SK-MEL-5 (cell line): ENCODE results near the gene HSFX1. TPM values are rescaled to one million over a fixed set of nuclear protein-coding genes. Genes with fewer than 3 reads are reported as not detected.

ENCODE experiments used
- DNase-seq: peaks from one replicate; pipeline ENCODE4 v3.0.0-alpha.2; 2016; ENCODE audit warnings: low read depth, low spot score
- in situ Hi-C: cut with HindIII; loops from 2 replicates; pipeline ENCODE4 v1.10.0; 2016; ENCODE audit warnings: low sequenced_read_pairs, high pct_unique_total_duplicates, low pct_unique_long_range_greater_than_20kb
- small RNA-seq, 2 experiments: library from RNA; depleted of rRNA; stranded (forward); fragments of <200 nt; gene quantifications; one replicate each; pipeline ENCODE3, GENCODE V24; 2014
- total RNA-seq: library from RNA; depleted of rRNA; stranded (reverse); fragments of >200 nt; shearing (Covaris generic); gene quantifications from 2 replicates; pipeline ENCODE4 v1.2.3, GENCODE V29; 2014; rRNA removed

The HSFX1 gene
- total RNA-seq, 1 experiment from 2014 or later = 0.74 TPM

DNA sequence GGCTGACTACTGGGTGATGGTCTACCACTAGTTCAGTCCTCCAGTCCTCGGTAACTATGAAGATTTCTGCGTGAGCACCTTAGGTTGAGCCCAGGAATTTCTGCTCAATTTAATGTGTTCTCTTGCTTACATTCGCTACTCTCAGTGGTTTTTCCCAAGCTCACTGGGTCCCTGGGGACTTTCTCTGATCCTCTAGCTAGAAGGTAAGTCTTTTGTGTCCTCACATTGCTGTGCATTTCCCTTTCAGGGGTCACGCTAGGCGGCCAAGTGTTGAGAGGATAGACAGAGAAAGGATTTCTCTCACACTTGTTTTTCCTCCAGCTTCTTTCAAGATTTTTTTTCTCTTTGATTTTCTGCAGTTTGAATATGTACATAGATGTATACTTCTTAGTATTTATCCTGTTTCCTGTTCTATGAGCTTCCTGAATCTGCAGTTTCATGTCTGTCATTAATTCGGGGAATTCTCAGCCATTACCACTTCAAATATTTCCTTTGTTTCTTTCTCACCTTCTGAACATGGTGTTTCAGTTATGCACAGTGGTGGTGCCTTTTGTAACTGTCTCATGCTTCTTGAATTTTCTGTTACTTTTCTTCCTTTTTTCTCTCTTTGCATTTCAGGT is 25.3 kb downstream of the HSFX1 start:
- DNase-seq = no peak
- in situ Hi-C loops = no loop called here

DNA sequence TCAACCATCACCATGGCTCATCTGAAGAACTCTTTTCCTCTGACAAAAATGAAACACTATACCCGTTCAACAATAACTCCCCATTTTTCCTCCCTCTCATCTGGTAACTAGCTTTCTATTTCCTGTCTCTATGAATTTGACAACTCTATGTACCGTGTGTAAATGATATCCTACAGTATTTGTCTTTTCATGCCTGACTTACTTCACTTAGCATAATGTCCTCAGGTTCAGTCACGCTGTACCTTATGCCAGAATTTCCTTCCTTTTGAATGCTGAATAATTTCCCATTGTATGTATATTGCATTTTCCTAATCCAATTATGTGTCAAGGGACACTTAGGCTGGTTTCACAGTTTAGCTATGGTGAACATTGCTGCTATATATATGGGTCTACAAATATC is 26.1 kb downstream of the HSFX1 start:
- no peak for DNase-seq
- in situ Hi-C loops = no loop called here

DNA sequence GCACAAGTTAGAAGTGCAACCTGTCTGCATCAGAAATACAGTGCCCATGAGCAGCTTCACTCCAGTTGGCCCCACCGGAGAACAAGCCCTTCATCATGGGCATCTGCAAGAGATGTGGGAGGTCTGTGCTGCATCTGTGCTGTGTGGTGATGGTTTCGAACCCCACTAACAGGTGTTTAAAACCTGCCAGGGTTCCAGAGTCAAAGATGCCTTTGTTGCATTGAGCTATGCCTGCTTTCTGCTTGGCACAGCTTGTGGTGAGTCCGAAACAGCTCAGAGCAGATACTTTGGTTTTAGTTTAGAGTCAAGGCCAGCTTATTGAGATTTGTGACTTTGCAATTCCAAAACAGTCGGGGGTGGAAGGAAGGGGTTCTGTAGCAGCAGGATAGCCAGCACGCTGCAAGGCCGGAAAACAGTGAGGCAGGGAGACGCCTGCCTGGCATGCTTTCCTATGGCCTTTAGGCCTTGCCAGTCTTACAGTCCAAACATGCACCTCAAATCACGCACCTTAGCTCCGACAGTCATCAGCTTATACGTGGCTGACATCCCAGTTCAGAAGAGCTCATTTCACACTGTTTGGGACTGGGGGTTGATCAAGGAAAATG is 29.7 kb downstream of the HSFX1 start:
- in situ Hi-C loops = no loop called here
- DNase-seq = no peak

DNA sequence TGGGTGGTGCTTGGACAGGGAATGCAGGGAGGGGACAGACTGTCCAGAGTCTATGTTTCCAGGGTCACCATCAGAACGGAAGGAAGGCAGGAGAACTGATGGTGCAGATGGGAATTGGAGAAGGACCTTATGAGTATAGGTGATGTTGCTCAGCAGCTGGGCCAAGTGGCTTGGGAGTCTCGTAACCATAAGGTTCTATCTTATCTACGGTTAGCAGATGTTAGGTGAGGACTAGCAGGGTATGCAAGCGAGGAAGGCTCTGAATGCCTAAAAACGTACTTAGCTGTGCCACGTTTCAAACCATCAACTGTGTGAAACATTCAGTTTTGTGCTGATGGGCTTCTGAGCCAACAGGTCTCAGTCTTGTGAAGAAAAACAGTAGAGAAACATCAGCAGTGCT is 30.2 kb downstream of the HSFX1 start:
- in situ Hi-C loops = no loop called here

DNA sequence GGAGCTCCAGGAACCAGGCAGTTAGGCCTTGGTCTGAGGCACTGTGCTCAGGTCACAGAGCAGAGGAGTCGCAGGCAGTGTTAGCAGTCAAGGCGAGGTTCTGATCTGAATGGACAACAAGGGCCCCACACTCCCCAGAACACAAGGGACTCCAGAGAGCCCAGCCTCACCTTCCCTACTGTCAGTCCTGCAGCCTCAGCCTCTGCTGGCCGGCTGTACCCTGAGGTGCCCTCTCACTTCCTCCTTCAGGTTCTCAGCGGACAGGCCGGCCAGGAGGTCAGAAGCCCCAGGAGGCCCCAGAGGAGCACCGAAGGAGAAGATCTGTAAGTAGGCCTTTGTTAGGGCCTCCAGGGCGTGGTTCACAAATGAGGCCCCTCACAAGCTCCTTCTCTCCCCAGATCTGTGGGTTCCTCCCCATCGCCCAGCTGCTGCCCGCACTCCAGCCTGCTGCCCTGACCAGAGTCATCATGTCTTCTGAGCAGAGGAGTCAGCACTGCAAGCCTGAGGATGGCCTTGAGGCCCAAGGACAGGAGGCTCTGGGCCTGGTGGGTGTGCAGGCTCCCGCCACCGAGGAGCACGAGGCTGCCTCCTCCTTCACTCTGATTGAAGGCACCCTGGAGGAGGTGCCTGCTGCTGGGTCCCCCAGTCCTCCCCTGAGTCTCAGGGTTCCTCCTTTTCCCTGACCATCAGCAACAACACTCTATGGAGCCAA is 34.0 kb downstream of the HSFX1 start:
- DNase-seq = no peak
- in situ Hi-C loops = no loop called here

More for the DNA sequence above, 30.2 kb downstream of the HSFX1 start:
- DNase-seq = no peak

DNA sequence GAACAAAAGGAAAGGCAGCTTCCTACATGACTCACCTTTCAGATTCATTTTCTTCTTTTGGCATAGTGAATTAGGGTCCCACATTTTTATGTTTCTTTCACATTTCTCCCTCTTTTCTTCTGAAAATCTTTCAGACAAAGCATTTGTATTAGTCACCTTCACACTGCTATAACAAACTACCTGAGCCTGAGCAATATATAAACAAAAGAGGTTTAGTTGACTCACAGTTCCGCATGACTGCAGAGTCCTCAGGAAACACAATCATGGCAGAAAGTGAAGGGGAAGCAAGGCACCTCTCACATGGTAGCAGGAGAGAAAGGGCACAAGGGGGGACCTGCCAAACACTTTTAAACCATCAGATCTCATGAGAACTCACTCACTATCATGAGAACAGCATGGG is 44.8 kb downstream of the HSFX1 start:
- in situ Hi-C loops = no loop called here
- DNase-seq = no peak

DNA sequence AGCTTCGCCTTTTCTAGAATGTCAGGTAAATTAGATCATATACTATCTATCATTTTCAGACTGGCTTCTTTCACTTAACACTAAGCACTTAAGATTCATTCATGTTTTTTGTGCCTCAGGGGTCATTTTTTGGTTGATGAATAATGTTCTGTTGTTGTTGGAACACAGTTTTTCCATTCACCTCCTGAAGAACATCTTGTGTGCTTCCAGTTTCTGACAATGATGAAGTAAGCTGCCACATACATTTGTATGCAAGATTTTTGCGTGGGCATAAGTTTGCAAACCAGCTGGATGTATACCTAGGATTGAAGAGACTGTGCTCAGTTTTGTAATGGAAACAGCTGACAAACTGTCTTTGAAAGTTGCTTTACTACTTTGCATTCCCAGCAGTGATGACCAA is 45.5 kb downstream of the HSFX1 start:
- peak; percentile 76 for DNase-seq
- in situ Hi-C loops = no loop called here

DNA sequence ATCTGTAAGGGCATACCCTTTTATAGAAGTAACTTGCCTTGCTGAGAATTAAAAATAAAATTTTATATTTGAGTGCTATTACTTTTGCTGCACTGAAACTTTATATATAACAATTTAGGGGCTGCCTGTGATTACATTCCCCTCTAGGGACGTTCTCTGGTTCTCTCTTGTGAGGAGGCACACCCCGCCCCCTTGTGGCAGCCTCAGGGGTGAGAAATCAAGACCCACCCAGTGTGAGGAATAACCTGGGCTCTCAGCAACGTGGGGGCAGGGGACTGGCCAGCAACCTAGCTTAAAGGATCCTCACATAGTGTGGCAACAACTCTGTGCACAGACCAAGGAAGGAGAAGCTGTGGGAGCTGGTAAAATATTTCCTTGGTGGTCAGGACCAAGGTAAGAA is 51.6 kb downstream of the HSFX1 start:
- DNase-seq = peak; percentile 53
- in situ Hi-C loops = no loop called here

Small RNA genes lying within 50 kb of the gene (small RNA-seq; reads per million reads assigned to genes)
- gene AC244098.1 (0 reads per million in 2 experiments), gene AC244098.2 (0 reads per million in 2 experiments), gene AC244098.3 (0 reads per million in 2 experiments)

Other genes with a start within 250 kb of the HSFX1 start
- gene EOLA1, start 233.1 kb upstream of the HSFX1 start, total RNA-seq = 19.4 and 20.9 TPM in 2 replicates
- gene HSFX3, start 224.1 kb upstream of the HSFX1 start, total RNA-seq = not detected in 2 replicates
- gene MAGEA9B, start 186.6 kb upstream of the HSFX1 start, total RNA-seq = 0.27 TPM in 1 of 2 replicates, not detected in the other
- gene HSFX2, start 178.8 kb upstream of the HSFX1 start, total RNA-seq = not detected in 2 replicates
- 16.9 and 18.0 TPM in 2 replicates for gene TMEM185A, start 142.3 kb upstream of the HSFX1 start, total RNA-seq
- 0.24 and 0.43 TPM in 2 replicates for gene MAGEA11, start 62.0 kb upstream of the HSFX1 start, total RNA-seq
- not detected in 2 replicates for gene MAGEA9, start 7.9 kb downstream of the HSFX1 start, total RNA-seq
- 0.13 TPM in 1 of 2 replicates, not detected in the other for gene MAGEA8, start 107.1 kb downstream of the HSFX1 start, total RNA-seq
- not detected in 2 replicates for gene HSFX4, start 155.5 kb downstream of the HSFX1 start, total RNA-seq
- gene EOLA2, start 164.4 kb downstream of the HSFX1 start, total RNA-seq = 19.2 and 23.5 TPM in 2 replicates